ENCODE data around the gene UPK1B. TPM values are rescaled to one million over a fixed set of nuclear protein-coding genes. Genes with fewer than 3 reads are reported as not detected.
A peak's percentile ranks its signal among the peaks of the same experiment; 100 is the strongest.

UPK1B gene
- total and polyA plus RNA-seq, 11 donors: 20.4 TPM; not detected in 10

DNA sequence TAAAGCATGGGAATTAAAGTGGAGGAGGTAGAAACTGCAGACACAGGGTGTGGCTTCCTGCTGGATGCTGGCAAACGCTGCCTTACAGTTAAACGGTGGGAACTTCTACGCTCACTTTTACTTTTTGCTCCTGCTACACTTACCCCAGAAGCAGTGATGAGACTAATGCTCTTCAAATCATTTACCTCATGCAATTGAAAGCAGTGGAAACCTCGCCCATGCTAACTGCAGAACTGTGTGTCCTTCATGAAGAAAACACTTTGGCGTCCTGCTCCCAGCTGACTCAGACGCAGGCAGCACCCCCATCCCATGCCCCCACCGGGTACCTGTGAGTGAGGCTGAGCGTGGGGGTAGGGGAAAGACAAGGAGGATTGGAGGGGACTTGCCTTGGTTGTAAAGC, 31.8 kb downstream of the UPK1B start:
- no peaks in the 10 kb centered on the region for H3K9me3 ChIP-seq
- no peak for DNase-seq
- H3K27me3 ChIP-seq: no peaks in the 10 kb centered on the region
- H3K4me3 ChIP-seq: peak overlapping the region in 1 of 12 donors; percentile 7
- H3K27ac ChIP-seq: no peak overlapping the region
- intact Hi-C loops (cut with DNase I): no loop called here
- H3K36me3 ChIP-seq: peaks cover 0 to 20% (median 7%) of the 10 kb centered on the region in 9 donors
- 46 to 57% (median 54%) methylated on average over 7 to 8 of the region's 8 CpGs for WGBS, 4 donors
- TF ChIP-seq, protein P1, sequence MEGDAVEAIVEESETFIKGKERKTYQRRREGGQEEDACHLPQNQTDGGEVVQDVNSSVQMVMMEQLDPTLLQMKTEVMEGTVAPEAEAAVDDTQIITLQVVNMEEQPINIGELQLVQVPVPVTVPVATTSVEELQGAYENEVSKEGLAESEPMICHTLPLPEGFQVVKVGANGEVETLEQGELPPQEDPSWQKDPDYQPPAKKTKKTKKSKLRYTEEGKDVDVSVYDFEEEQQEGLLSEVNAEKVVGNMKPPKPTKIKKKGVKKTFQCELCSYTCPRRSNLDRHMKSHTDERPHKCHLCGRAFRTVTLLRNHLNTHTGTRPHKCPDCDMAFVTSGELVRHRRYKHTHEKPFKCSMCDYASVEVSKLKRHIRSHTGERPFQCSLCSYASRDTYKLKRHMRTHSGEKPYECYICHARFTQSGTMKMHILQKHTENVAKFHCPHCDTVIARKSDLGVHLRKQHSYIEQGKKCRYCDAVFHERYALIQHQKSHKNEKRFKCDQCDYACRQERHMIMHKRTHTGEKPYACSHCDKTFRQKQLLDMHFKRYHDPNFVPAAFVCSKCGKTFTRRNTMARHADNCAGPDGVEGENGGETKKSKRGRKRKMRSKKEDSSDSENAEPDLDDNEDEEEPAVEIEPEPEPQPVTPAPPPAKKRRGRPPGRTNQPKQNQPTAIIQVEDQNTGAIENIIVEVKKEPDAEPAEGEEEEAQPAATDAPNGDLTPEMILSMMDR (IDR thresholded peaks at IDR 0.05): no peak
- TF ChIP-seq POLR2A (IDR thresholded peaks at IDR 0.05): no peak
- peaks cover 0 to 22% (median 4%) of the 10 kb centered on the region in 12 donors for H3K4me1 ChIP-seq
- peak in 1 of 4 donors; percentile 22 for ATAC-seq

- WGBS, 4 donors: 76 to 81% (median 78%) methylated on average over 5 of the region's 5 CpGs
- Histone ChIP-seq H3K9me3 (no peaks in the 10 kb centered on the region), H3K4me1 (peaks cover 0 to 22% (median 4%) of the 10 kb centered on the region in 12 donors), H3K27ac (no peak overlapping the region), H3K4me3 (no peak overlapping the region), H3K36me3 (peaks cover 0 to 23% (median 12%) of the 10 kb centered on the region in 9 donors), H3K27me3 (no peaks in the 10 kb centered on the region)
- no peak for DNase-seq
- intact Hi-C loops (cut with DNase I): no loop called here
- TF ChIP-seq, protein P1 (IDR thresholded peaks at IDR 0.05): no peak
- TF ChIP-seq POLR2A (IDR thresholded peaks at IDR 0.05): no peak
- no peak for ATAC-seq
Measured at GRCh38 chr3:119205685-119206084, 32.3 kb downstream of the UPK1B start.

DNA sequence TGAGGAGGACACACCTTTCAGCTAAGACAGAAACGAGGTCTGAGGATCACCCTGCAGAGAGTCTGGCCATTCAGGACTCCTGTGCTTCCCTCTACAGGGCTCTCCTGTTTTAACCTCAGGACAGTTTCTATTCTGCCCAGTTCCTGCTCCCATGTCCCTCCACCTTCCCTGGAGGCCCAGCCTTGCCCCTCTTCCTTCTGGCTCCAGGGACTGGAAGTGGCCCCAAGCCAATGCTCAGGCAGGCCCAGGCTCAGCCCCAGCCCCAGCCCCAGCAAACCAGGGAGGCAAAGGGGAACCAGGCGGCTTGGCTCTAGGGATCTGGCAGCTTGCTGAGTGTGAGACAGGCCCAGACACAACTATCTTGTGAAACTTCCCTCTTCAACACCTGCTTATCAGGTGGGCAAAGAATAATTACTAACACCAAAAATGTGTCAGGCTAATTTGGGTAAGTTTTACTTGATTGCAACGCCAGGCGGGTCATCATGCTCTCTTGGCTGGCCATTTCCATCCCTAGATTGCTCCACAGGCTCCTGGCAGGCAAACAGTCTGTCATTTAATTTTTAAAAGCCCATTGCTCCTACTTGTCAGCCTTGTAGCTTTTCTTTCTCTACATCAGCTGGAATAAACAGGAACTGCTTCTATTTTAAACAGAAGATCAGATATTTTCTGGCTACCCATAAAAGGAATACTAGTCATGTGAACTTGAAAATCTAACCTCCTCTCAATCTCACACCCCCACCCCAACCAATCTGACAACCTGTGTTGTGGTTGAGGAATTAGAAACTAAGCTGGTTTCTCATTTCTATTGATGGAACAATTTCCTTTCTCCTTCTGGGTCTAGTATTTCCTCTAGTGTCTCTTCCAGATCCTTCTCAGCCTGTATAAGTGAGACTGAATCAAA, 33.5 kb downstream of the UPK1B start:
- Histone ChIP-seq H3K27me3 (no peaks in the 10 kb centered on the region), H3K36me3 (peaks cover 0 to 34% (median 24%) of the 10 kb centered on the region in 9 donors), H3K9me3 (no peaks in the 10 kb centered on the region), H3K4me3 (no peak overlapping the region), H3K27ac (no peak overlapping the region), H3K4me1 (peaks cover 0 to 22% (median 4%) of the 10 kb centered on the region in 12 donors)
- WGBS, 4 donors: 35 to 60% (median 52%) methylated on average over 4 of the region's 4 CpGs
- intact Hi-C loops (cut with DNase I): no loop called here
- ATAC-seq (peak; percentile 49 to 76 (median 70)), DNase-seq (peak in 1 of 5 donors; percentile 29)
- TF ChIP-seq, protein P1 (IDR thresholded peaks at IDR 0.05): no peak
- no peak for TF ChIP-seq POLR2A (IDR thresholded peaks at IDR 0.05)

GRCh38 chr3:119207512-119207875, 34.1 kb downstream of the UPK1B start:
- TF ChIP-seq, protein P1 (IDR thresholded peaks at IDR 0.05): no peak
- no peak for TF ChIP-seq POLR2A (IDR thresholded peaks at IDR 0.05)
- H3K27ac ChIP-seq: no peak overlapping the region
- no peaks in the 10 kb centered on the region for H3K27me3 ChIP-seq
- ATAC-seq (no peak), DNase-seq (no peak)
- H3K4me3 ChIP-seq: no peak overlapping the region
- no peaks in the 10 kb centered on the region for H3K9me3 ChIP-seq
- WGBS, 4 donors: 83 to 88% (median 84%) methylated on average over 3 of the region's 3 CpGs
- peaks cover 0 to 40% (median 30%) of the 10 kb centered on the region in 9 donors for H3K36me3 ChIP-seq
- intact Hi-C loops (cut with DNase I): no loop called here
- H3K4me1 ChIP-seq: peaks cover 0 to 22% (median 4%) of the 10 kb centered on the region in 12 donors

Measured in heart left ventricle (tissue), 16 donors.